Hindlimb muscle (tissue), 1 donor: ENCODE results near the gene METTL18. TPM values are rescaled to one million over a fixed set of nuclear protein-coding genes. Genes with fewer than 3 reads are reported as not detected.

Experiments used
- DNase-seq: peaks from one replicate; pipeline ENCODE4 v3.0.0-alpha.2; 2013
- polyA plus RNA-seq: library from polyadenylated mRNA; unstranded; fragments of 120-200 nt; gene quantifications from one replicate; pipeline ENCODE4 v1.2.1, GENCODE V29; 2013; ENCODE audit not compliant: insufficient read length

The METTL18 gene
- polyA plus RNA-seq, 1 donor = 6.4 TPM

- DNase-seq = no peak
Measured at GRCh38 chr1:169785267-169785666, 9.4 kb downstream of the METTL18 start.

- no peak for DNase-seq
Measured at GRCh38 chr1:169784102-169784501, 10.6 kb downstream of the METTL18 start.

- no peak for DNase-seq
Measured at GRCh38 chr1:169782596-169782995, 12.1 kb downstream of the METTL18 start.

GRCh38 chr1:169779970-169780369 is 14.7 kb downstream of the METTL18 start:
- no peak for DNase-seq

GRCh38 chr1:169779150-169779549 is 15.6 kb downstream of the METTL18 start:
- no peak for DNase-seq

GRCh38 chr1:169776440-169776839 is 18.3 kb downstream of the METTL18 start:
- DNase-seq = no peak

- no peak for DNase-seq
Measured at GRCh38 chr1:169768161-169768560, 26.5 kb downstream of the METTL18 start.

GRCh38 chr1:169765580-169766331 is 29.0 kb downstream of the METTL18 start:
- no peak for DNase-seq

GRCh38 chr1:169764919-169765318 is 29.8 kb downstream of the METTL18 start:
- no peak for DNase-seq

- DNase-seq = no peak
Measured at GRCh38 chr1:169762699-169763098, 32.0 kb downstream of the METTL18 start.

GRCh38 chr1:169759038-169759437 is 35.7 kb downstream of the METTL18 start:
- no peak for DNase-seq

GRCh38 chr1:169753549-169753948 is 41.2 kb downstream of the METTL18 start:
- no peak for DNase-seq

- no peak for DNase-seq
Measured at GRCh38 chr1:169750041-169750440, 44.7 kb downstream of the METTL18 start.

GRCh38 chr1:169746550-169746949 is 48.2 kb downstream of the METTL18 start:
- DNase-seq = no peak

GRCh38 chr1:169745015-169745861 is 49.5 kb downstream of the METTL18 start:
- DNase-seq = no peak

Other genes with a start within 250 kb of the METTL18 start
- gene F5, start 208.4 kb downstream of the METTL18 start, polyA plus RNA-seq = 0.26 TPM
- 0.76 TPM for gene SELP, start 164.8 kb downstream of the METTL18 start, polyA plus RNA-seq
- 2.6 TPM for gene SELL, start 83.3 kb downstream of the METTL18 start, polyA plus RNA-seq
- 1.3 TPM for gene SELE, start 60.8 kb downstream of the METTL18 start, polyA plus RNA-seq
- 10.6 TPM for gene SCYL3, start 99.0 kb upstream of the METTL18 start, polyA plus RNA-seq